Osteoblast (primary cell): ENCODE results near the gene SEM1. TPM values are rescaled to one million over a fixed set of nuclear protein-coding genes. Genes with fewer than 3 reads are reported as not detected.

ENCODE experiments used
- DNase-seq: peaks from one replicate; pipeline ENCODE4 v3.0.0; 2011; ENCODE audit warnings: low spot score, mixed read lengths; ENCODE audit not compliant: insufficient read length; ENCODE audit errors: missing footprints
- H2AFZ ChIP-seq: 2 replicates; pipeline ENCODE4 v1.6.0; 2011; ENCODE audit warnings: mild to moderate bottlenecking, low read length
- H3K27ac ChIP-seq: 2 replicates; pipeline ENCODE4 v1.5.1; 2011; ENCODE audit warnings: mild to moderate bottlenecking, low read depth, low read length, moderate library complexity
- H3K27me3 ChIP-seq: 2 replicates; pipeline ENCODE4 v1.6.0; 2012; ENCODE audit warnings: mild to moderate bottlenecking, control low read depth, inconsistent platforms, low read length, moderate library complexity; ENCODE audit not compliant: insufficient read depth
- H3K36me3 ChIP-seq: 2 replicates; pipeline ENCODE4 v1.5.1; 2011; ENCODE audit warnings: mild to moderate bottlenecking, low read length, control low read depth, moderate library complexity; ENCODE audit not compliant: insufficient read depth
- H3K4me1 ChIP-seq: 2 replicates; pipeline ENCODE4 v1.5.1; 2011; ENCODE audit warnings: mild to moderate bottlenecking, low read length, control low read depth, moderate library complexity; ENCODE audit not compliant: insufficient read depth
- H3K4me2 ChIP-seq: 2 replicates; pipeline ENCODE4 v1.6.0; 2011; ENCODE audit warnings: mild to moderate bottlenecking, low read length; ENCODE audit not compliant: insufficient read depth
- H3K4me3 ChIP-seq: fragments of 200-600 bp; sonication (generic); 3 replicates; pipeline ENCODE4 v1.5.1; 2012; ENCODE audit warnings: mild to moderate bottlenecking, low read length, inconsistent platforms; ENCODE audit not compliant: insufficient read depth
- H3K79me2 ChIP-seq: 2 replicates; pipeline ENCODE4 v1.6.0; 2012; ENCODE audit warnings: mild to moderate bottlenecking, low read length, control low read depth, inconsistent platforms; ENCODE audit not compliant: insufficient read depth
- H3K9me3 ChIP-seq: 2 replicates; pipeline ENCODE4 v1.5.1; 2011; ENCODE audit warnings: low read depth, low read length, control low read depth
- H4K20me1 ChIP-seq: 2 replicates; pipeline ENCODE4 v1.6.0; 2012; ENCODE audit warnings: mild to moderate bottlenecking, low read length, control low read depth; ENCODE audit not compliant: insufficient read depth
- CTCF ChIP-seq: IDR thresholded peaks from 2 replicates; pipeline ENCODE4 v1.5.1; 2011; ENCODE audit warnings: mild to moderate bottlenecking, low read depth, low read length, moderate library complexity; ENCODE audit errors: extremely low read depth
- total RNA-seq: library from RNA; depleted of rRNA; stranded (reverse); fragments of >200 nt; gene quantifications from 2 replicates; pipeline ENCODE4 v1.2.3, GENCODE V29; 2012

Gene SEM1
- total RNA-seq, 1 donor: 16.3 TPM

- peaks cover under 1% of the 10 kb centered on the region for H3K4me1 ChIP-seq
- H2AFZ ChIP-seq: no peak overlapping the region
- H3K36me3 ChIP-seq: no peaks in the 10 kb centered on the region
- peaks cover 5% of the 10 kb centered on the region for H3K79me2 ChIP-seq
- H3K4me2 ChIP-seq: no peak overlapping the region
- DNase-seq: peak; percentile 14
- H3K4me3 ChIP-seq: no peak overlapping the region
- H3K27me3 ChIP-seq: no peaks in the 10 kb centered on the region
- peaks cover 12% of the 10 kb centered on the region for H4K20me1 ChIP-seq
- H3K9me3 ChIP-seq: no peaks in the 10 kb centered on the region
- H3K27ac ChIP-seq: no peak overlapping the region
- TF ChIP-seq CTCF: no peak
These were observed 29.8 kb downstream of the SEM1 start for GRCh38 chr7:96679886-96680285.

GRCh38 chr7:96676919-96677318 lies 32.7 kb downstream of the SEM1 start:
- no peaks in the 10 kb centered on the region for H3K79me2 ChIP-seq
- no peak overlapping the region for H3K4me3 ChIP-seq
- H4K20me1 ChIP-seq: peaks cover 7% of the 10 kb centered on the region
- DNase-seq: no peak
- no peaks in the 10 kb centered on the region for H3K9me3 ChIP-seq
- peaks cover 4% of the 10 kb centered on the region for H3K4me1 ChIP-seq
- H3K36me3 ChIP-seq: no peaks in the 10 kb centered on the region
- no peak overlapping the region for H2AFZ ChIP-seq
- H3K27ac ChIP-seq: no peak overlapping the region
- no peak overlapping the region for H3K4me2 ChIP-seq
- no peaks in the 10 kb centered on the region for H3K27me3 ChIP-seq
- TF ChIP-seq CTCF: no peak

- Histone ChIP-seq H2AFZ (no peak overlapping the region), H4K20me1 (peaks cover 7% of the 10 kb centered on the region), H3K4me1 (peaks cover 4% of the 10 kb centered on the region), H3K27me3 (no peaks in the 10 kb centered on the region), H3K4me2 (no peak overlapping the region), H3K9me3 (no peaks in the 10 kb centered on the region), H3K27ac (no peak overlapping the region), H3K79me2 (no peaks in the 10 kb centered on the region), H3K36me3 (no peaks in the 10 kb centered on the region), H3K4me3 (no peak overlapping the region)
- no peak for DNase-seq
- no peak for TF ChIP-seq CTCF
These were observed 34.1 kb downstream of the SEM1 start for GRCh38 chr7:96675548-96675947.

- no peak overlapping the region for H3K4me2 ChIP-seq
- no peak for DNase-seq
- H3K27me3 ChIP-seq: no peaks in the 10 kb centered on the region
- H2AFZ ChIP-seq: no peak overlapping the region
- no peaks in the 10 kb centered on the region for H3K36me3 ChIP-seq
- H3K4me3 ChIP-seq: no peak overlapping the region
- peaks cover 4% of the 10 kb centered on the region for H3K4me1 ChIP-seq
- no peak overlapping the region for H3K27ac ChIP-seq
- no peak for TF ChIP-seq CTCF
- no peaks in the 10 kb centered on the region for H3K79me2 ChIP-seq
- no peaks in the 10 kb centered on the region for H3K9me3 ChIP-seq
- H4K20me1 ChIP-seq: peaks cover 3% of the 10 kb centered on the region
These were observed 35.1 kb downstream of the SEM1 start for GRCh38 chr7:96674565-96674964.
